COLO829 (cell line): ENCODE results near the gene PIK3R2.
"Not testable (repeated sequence)": the region's sequence is repeated elsewhere in the genome, so short reads cannot be mapped to it uniquely, and the experiment has no call there.

Source experiments
- DNase-seq: peaks from one replicate; pipeline ENCODE4 v3.0.0; 2012; ENCODE audit warnings: low spot score

PIK3R2 gene

DNA sequence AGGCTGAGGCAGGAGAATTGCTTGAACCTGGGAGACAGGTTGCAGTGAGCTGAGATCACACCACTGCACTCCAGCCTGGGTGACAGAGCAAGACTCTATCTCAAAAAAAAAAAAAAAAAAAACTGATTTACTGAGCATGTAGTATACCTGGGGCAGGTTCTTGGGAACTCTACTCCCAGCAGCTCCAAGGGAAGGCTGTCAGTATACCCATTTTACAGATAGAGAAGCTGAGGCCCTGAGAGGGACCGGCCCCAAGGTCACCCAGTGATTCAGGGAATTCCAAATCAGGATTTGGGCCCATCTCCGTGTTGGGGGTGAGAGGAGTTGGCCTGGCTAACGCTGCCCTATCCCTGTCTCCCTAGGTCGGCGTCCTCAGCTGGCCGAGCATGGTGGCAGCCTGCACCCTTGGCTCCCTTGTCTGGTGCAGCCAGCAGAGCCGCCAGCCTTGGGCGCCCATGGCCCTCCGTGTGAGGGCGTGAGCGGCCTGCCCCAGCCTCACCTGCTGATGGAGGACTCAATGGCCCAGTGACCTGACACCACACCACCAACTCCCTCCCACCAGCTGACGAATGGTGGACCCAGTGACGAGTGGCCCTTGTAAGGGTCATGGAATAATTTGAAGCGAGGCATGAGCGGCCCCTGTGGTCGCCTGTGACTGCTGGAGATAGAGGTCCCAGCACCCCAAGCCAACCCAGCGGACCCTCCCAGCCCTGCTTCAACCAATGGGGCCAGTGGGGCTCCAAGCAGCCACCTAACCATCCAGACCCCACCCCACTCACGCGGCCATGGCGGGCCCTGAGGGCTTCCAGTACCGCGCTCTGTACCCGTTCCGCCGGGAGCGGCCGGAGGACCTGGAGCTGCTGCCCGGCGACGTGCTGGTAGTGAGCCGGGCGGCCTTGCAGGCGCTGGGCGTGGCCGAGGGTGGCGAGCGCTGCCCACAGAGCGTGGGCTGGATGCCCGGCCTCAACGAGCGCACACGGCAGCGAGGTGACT lies 2.4 kb downstream of the PIK3R2 start:
- no peak for DNase-seq

DNA sequence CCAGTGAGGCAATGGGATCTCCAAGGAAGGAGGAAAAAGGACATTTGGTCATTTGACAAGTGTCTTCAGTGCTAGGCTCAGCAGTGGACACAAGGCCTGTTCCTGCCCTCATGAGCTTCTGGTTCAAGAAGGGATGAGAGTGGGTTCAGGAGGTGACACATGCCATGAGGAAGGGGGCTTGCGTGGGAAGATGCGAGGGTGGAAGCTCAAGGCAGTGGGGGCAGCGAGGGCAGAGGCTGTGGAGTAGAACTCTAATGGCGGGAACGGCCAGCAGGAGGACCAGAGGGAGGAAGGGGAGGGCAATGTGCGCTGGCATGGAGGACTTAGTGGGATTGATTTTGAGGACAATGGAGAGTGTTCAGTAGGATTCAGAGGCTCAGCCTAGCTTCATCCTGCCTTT lies 3.3 kb downstream of the PIK3R2 start:
- DNase-seq, result no peak

DNA sequence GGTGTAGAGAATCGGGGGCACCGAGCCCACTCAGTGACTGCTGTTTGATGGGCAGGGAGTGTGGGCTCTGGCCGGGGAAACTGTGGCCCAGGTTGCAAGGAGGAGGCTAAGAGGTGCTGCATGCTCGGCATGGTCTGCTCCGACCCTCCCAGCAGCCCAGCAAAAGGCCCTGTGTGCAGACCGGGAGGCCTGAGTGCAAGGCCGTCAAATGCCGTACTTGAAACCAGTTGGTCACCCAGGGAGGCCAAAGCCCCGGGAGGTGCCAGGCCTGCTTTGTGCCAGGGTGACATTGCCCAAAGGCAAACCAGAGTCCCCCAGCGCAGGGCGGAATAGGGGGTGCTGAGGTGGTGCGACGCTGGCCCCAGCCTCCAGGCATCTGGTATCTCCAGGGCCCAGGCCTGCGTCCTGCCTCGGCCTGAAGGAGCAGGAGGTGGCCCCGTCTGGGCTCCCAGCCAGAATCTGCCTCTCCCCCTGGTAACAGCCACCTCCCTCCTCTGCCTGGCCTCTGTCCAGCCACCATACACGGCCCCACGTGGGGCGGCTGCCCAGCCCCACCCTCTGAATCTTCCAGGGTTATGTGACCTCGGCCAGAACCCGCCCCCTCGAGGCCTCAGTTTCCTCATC lies 4.0 kb downstream of the PIK3R2 start:
- peak; percentile 69 for DNase-seq

DNA sequence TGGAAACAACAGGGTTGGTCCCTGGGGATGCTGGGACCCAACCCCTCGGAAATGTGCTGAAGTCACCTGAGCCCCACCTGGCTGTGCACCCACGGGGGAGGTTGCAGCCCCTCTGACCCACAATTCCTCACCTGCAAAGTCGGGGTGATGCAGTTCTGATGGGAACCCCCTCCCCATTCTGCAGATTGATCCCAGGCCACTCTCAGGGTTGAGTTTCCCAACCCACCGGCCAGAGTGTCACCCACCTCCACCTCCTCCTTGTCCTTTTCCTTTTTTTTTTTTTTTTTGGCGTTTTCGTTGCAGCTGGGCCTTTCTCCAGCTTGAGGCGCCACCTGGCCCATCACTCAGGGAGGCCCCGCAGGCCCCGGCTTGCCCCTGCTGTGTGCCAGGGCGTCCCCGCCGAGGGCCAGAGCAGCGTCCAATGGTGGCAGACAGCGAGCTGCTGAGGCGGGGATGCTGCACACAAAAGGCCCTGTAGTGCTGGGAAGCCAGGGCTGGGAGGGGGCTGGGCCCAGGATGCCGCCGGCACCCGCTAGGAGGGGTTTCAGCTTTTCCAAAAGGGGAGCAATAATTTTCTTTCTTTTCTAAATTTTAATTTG lies 4.6 kb downstream of the PIK3R2 start:
- DNase-seq, result no peak

DNA sequence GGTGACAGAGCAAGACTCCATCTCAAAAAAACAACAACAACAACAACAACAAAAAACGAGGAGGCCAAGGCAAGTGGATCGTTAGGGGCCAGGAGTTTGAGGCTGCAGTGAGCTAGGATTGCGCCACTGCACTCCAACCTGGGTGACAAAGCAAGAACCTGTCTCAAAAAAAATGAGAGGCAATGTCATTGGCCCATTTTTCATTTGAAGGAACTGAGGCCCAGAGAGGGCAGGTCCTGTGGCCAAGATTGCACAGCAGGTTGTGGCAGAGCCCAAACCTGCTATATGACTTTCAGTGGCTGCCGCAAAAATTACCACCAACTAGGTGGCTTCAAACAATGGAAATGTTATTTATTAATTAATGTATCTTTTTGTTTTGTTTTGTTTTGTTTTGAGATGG lies 5.5 kb downstream of the PIK3R2 start:
- DNase-seq, result no peak

DNA sequence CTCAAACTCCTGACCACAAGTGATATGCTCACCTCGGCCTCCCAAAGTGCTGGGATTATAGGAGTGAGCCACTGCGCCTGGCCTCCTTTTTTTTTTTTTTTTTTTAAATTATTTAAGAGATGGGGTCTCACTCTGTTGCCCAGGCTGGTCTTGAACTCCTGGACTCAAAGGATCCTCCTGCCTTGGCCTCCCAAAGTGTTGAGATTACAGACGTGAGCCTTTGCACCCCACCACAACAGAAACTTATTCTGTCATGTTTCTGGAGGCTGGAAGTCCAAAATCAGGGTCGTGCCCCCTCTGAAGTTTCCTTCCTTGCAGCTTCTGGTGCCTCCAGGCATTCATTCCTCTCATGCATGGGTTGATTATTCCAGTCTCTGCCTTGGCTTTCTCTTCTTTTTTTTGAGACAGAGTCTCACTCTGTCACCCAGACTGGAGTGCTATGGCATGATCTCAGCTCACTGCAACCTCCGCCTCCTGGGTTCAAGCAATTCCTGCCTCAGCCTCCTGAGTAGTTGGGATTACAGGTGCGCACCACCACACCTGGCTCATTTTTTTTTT lies 6.2 kb downstream of the PIK3R2 start:
- DNase-seq, result not testable (repeated sequence)

DNA sequence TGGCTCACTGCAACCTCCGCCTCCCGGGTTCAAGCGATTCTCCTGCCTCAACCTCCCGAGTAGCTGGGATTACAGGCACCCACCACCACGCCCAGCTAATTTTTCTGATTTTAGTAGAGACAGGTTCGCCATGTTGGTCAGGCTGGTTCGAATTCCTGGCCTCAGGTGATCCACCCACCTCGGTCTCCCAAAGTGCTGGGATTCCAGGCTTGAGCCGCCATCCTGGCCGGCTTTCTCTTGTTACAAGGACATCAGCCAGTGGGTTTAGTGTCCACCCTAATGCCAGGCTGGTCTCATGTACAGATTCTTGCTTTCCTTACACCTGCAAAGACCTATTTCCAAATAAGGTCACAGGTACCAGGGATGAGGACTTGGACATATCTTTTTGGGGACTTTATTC lies 6.8 kb downstream of the PIK3R2 start:
- no peak for DNase-seq

- no peak for DNase-seq
Observed at GRCh38 chr19:18160493-18160970, 7.6 kb downstream of the PIK3R2 start.

DNA sequence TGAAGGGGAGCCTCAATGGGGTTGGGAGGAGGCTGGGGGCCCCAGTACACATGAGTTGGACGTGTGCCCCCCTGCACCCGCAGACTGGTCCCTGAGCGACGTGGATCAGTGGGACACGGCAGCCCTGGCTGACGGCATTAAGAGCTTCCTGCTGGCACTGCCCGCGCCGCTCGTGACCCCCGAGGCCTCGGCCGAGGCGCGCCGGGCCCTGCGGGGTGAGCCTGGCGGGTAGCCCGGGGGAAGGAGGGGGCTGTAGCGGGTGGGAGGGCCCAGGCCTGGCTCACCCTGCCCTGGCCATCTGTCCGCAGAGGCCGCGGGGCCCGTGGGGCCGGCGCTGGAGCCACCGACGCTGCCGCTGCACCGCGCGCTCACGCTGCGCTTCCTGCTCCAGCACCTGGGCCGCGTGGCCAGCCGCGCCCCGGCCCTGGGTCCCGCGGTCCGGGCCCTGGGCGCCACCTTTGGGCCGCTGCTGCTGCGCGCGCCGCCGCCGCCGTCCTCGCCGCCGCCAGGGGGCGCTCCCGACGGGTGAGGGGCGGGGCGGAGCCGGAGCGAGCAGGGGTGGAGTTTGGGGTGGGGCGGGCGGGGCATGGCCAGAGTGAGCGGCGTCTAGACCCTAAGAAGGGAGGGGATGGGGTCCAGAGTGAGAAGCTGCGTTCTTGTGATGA lies 8.1 kb downstream of the PIK3R2 start:
- peak; percentile 67 for DNase-seq

DNA sequence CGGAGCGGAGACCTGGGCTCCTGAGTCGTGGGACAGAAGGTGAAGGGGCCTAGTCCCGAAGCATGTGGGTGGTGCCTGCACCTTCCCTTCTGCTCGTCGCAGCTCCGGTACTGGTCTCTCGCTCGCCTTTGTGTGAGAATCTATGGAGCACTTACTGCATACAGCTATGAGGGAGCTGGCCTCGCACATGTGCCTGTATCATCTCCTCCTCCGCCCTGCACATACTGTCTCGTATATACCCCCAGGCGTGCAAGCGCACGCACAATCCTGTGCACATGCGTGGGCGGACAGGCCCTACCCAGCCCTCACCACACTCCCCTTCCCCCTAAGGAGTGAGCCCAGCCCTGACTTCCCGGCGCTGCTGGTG lies 8.7 kb downstream of the PIK3R2 start:
- no peak for DNase-seq

- DNase-seq, result no peak
Observed at GRCh38 chr19:18164072-18164471, 11.1 kb downstream of the PIK3R2 start.

DNA sequence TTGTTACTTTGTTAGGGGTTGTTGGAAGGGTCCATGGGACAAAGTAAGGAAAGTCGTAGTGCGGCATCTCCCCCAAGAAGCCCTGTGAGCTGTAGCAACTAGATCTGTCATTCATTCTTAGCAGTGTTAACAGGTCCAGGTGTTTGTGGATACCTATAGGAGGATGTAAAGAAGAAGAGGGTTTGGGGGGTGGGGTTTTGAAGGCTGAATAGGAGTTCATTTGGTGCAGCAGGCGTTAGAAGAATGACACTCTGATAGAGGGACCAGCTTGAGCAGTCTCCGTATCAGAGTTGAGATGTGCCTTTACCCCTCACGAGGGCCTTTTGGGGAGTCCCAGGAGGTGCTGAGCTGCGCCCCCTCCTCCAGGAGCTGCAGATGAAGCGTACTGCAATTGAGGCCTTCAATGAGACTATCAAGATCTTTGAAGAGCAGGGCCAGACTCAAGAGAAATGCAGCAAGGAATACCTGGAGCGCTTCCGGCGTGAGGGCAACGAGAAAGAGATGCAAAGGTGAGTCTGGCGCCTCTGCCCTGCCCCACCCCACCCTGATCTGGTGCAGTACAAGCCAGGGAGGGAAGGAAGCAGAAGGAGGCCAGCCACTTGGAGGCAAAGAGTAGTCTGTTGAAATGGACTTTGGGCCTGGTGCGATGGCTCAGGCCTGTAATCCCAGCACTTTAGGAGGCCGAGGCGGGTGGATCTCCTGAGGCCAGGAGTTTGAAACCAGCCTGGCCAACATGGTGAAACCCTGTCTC lies 13.0 kb downstream of the PIK3R2 start:
- DNase-seq, result no peak

DNA sequence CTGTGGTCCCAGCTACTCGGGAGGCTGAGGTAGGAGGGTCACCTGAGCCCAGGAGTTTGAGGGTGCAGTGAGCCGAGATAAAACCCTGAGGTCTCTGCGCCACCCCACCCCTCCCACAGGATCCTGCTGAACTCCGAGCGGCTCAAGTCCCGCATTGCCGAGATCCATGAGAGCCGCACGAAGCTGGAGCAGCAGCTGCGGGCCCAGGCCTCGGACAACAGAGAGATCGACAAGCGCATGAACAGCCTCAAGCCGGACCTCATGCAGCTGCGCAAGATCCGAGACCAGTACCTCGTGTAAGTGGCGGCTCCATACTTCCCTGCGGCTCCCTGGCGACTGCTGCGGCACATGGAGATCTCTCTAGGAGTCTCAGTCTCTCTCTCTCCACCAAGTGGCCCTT lies 14.0 kb downstream of the PIK3R2 start:
- DNase-seq, result no peak

DNA sequence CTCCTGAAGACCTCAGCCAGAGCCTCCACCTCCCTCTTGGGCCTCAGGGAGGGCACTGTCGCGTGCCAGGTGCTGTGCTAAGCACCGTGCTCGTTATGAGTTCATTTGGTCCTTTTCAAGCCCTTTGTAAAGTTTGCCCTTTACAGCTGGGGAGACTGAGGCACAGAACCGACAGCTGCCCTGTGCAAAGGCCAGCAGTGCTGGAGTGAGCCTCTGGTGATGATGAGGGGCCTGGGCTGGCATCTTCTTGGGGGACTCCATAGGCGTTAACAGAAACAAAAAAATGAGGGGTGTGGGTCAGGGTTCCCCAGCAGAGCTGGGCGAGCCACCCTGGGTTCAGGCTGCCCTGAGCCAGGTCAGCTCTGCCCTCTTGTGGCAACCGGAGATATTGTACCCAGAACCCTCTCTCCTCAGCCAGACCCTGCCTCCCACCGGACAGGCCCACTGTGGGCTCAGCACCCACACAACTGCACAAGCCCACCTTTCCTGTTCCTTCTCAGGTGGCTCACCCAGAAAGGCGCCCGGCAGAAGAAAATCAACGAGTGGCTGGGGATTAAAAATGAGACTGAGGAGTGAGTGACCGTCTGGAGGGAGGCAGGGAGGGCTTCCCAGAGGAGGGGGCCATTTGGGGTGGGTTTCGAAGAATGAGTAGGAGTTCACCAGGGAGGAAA lies 15.1 kb downstream of the PIK3R2 start:
- peak; percentile 58 for DNase-seq

GRCh38 chr19:18168673-18169381 lies 15.9 kb downstream of the PIK3R2 start:
- no peak for DNase-seq

DNA sequence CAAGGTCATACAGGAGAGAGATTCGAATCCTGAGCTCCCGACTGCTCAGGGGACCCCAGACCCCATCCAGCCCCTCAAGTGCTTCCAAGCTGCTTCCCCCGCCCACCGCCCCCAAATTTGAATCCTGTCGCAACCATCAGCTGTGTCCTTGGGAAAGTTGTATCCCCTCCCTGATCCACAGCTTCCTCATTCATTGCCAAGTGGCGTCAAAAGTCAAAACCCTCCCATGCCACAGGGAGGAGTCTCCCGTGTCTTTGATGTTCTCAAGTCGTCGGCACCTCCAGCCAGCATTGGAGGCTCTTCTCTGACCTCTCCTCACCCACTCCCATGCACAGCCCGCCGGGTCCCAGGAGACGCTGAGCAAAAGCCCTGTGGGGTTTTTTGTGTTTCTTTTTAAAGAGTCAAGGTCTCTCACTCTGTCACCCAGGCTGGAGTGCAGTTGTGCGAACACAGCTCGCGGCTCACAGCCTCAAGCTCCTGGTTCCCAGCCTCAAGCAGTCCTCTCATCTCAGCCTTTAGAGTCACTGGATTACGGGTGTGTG lies 17.8 kb downstream of the PIK3R2 start:
- no peak for DNase-seq

GRCh38 chr19:18171605-18172327 lies 18.8 kb downstream of the PIK3R2 start:
- no peak for DNase-seq

DNA sequence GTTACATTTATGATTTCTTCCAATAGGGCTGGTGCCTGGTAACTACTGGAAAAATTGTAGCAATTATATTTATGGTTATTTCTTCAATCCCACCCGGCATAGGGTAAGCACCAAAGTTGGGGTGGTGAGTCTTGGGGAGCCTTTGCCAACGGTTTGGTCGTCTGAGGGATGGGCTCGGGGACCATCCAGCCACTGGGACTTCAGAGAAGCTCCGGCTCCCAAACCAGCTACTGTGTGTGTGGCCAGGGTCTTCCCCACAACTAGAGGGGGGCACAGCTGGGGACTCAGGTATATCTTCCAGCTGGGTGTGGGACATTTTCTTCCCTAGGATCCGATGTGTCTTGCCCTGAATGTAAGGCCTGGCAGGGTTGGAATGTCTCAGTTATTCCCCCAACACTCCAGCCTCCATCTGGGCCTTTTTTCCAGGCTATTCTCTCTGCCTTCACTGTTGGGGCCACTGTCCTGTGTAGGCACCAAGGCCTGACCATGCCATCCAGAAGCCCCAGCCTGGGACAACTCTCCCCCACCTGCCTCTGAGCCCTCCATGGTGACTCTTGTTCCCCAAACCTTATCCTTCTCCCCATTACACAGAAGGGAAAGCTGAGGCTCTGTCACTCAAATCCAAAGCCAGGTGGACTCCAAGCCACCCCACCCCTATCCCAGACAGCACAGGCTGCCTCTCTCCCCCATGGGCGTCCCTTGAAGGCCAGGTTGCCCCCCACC lies 19.5 kb downstream of the PIK3R2 start:
- DNase-seq, result no peak
